ENCODE results near the gene HSPD1. TPM values are rescaled to one million over a fixed set of nuclear protein-coding genes. Genes with fewer than 3 reads are reported as not detected.

HSPD1 gene
- total and polyA plus RNA-seq, 9 of the 15 experiments (the other 6 are each of a cell fraction or from before 2014, with no cell fraction given): 398 to 1,014 (median 622) TPM

DNA sequence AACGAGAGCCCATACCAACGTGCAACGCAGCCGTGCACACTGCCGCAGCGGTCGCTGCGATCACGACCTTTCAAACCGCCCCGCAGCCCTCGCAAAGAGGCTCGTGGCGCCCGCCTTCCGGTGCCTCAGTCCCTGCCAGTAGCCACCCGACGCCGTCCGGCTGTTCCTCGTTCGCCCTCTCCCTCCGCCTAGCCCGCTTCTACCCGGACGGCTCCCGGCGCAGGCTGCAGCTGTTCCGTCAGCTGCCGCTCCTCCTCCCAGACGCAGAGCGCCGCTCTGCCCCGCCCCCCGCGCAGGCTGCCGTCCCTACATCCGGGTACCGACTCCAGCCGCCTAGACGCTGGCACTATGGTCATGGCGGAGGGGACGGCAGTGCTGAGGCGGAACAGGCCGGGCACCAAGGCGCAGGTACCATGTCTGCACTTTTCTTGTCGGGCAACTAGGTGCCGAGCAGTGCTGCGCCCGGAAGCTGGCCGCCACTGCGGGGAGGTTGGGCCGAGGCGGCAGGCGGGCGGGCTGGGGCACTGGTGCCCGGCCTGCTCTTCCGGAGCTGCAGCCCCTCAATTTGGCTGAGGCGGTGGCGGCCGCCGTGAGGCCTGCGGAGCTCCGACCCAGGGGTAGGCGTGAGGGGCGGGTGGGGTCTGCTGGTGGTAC is 16.2 kb upstream of the HSPD1 start, which contains the start of gene MOB4 (continued):
- TF ChIP-seq PHTF2 (CRISPR knock-in tag; IDR thresholded peaks at IDR 0.05) (no peak), SPI1 (IDR thresholded peaks at IDR 0.05; ENCODE audit: borderline replicate concordance, low read depth, low read length) (0 out of 2 replicates have a peak, but pooled peaks have one; percentile 3), ZFX (CRISPR knock-in tag; IDR thresholded peaks at IDR 0.05) (peak; percentile 96), IRF1 (CRISPR knock-in tag; IDR thresholded peaks at IDR 0.05; ENCODE audit: borderline replicate concordance) (no peak), KLF13 (tag; IDR thresholded peaks at IDR 0.05; ENCODE audit: borderline replicate concordance, low read depth) (peak; percentile 89; the same call in 1 of the 2 replicates), KLF6 (CRISPR knock-in tag; IDR thresholded peaks at IDR 0.05; ENCODE audit: borderline replicate concordance) (peak; percentile 19; the same call in 1 of the 2 replicates), MYC (IDR thresholded peaks at IDR 0.05; ENCODE audit: low read depth, low read length) (peak; percentile 76), MYC (CRISPR knock-in tag; IDR thresholded peaks at IDR 0.05; ENCODE audit: borderline replicate concordance, low read depth) (no peak), ZNF134 (CRISPR knock-in tag; conservative IDR thresholded peaks at IDR 0.05) (no peak), ATF1 (CRISPR knock-in tag; IDR thresholded peaks at IDR 0.05) (0 out of 2 replicates have a peak, but pooled peaks have one; percentile 11), ATF1 (tag; IDR thresholded peaks at IDR 0.05) (peak; percentile 85), CEBPZ (IDR thresholded peaks at IDR 0.05; ENCODE audit: borderline replicate concordance, low read depth, low read length) (no peak), BRD9 (IDR thresholded peaks at IDR 0.05; ENCODE audit: low read depth, partially characterized antibody) (no peak), PRMT5 (CRISPR knock-in tag; IDR thresholded peaks at IDR 0.05) (no peak), CREB5 (CRISPR knock-in tag; IDR thresholded peaks at IDR 0.05) (no peak), SAFB2 (IDR thresholded peaks at IDR 0.05; ENCODE audit: borderline replicate concordance, low read depth, low read length, severe bottlenecking) (no peak)
- TF ChIP-seq, protein P1, sequence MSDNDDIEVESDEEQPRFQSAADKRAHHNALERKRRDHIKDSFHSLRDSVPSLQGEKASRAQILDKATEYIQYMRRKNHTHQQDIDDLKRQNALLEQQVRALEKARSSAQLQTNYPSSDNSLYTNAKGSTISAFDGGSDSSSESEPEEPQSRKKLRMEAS (CRISPR knock-in tag; IDR thresholded peaks at IDR 0.05): peak; percentile 80
- TF ChIP-seq, protein P2, sequence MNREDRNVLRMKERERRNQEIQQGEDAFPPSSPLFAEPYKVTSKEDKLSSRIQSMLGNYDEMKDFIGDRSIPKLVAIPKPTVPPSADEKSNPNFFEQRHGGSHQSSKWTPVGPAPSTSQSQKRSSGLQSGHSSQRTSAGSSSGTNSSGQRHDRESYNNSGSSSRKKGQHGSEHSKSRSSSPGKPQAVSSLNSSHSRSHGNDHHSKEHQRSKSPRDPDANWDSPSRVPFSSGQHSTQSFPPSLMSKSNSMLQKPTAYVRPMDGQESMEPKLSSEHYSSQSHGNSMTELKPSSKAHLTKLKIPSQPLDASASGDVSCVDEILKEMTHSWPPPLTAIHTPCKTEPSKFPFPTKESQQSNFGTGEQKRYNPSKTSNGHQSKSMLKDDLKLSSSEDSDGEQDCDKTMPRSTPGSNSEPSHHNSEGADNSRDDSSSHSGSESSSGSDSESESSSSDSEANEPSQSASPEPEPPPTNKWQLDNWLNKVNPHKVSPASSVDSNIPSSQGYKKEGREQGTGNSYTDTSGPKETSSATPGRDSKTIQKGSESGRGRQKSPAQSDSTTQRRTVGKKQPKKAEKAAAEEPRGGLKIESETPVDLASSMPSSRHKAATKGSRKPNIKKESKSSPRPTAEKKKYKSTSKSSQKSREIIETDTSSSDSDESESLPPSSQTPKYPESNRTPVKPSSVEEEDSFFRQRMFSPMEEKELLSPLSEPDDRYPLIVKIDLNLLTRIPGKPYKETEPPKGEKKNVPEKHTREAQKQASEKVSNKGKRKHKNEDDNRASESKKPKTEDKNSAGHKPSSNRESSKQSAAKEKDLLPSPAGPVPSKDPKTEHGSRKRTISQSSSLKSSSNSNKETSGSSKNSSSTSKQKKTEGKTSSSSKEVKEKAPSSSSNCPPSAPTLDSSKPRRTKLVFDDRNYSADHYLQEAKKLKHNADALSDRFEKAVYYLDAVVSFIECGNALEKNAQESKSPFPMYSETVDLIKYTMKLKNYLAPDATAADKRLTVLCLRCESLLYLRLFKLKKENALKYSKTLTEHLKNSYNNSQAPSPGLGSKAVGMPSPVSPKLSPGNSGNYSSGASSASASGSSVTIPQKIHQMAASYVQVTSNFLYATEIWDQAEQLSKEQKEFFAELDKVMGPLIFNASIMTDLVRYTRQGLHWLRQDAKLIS (CRISPR knock-in tag; IDR thresholded peaks at IDR 0.05): peak; percentile 48; the same call in 1 of the 2 replicates

All from K562 (cell line).